Retinal pigment epithelial cell (primary cell): ENCODE results near the gene MDFIC.

Experiments
- DNase-seq: peaks from one replicate; pipeline ENCODE4 v3.0.0-alpha.2; 2010; ENCODE audit warnings: low read depth
- H3K4me3 ChIP-seq: 2 replicates; pipeline ENCODE4 v1.5.1; 2011; ENCODE audit warnings: mild to moderate bottlenecking, low read length, control low read depth, moderate library complexity
- TF ChIP-seq, protein P1 (sequence below): conservative IDR thresholded peaks from 2 replicates; pipeline ENCODE4 v1.5.1; 2011; ENCODE audit warnings: low read depth, low read length, control low read depth, inconsistent platforms

The MDFIC gene

GRCh38 chr7:114938785-114939184 lies 16.9 kb downstream of the MDFIC start:
- TF ChIP-seq, protein P1, sequence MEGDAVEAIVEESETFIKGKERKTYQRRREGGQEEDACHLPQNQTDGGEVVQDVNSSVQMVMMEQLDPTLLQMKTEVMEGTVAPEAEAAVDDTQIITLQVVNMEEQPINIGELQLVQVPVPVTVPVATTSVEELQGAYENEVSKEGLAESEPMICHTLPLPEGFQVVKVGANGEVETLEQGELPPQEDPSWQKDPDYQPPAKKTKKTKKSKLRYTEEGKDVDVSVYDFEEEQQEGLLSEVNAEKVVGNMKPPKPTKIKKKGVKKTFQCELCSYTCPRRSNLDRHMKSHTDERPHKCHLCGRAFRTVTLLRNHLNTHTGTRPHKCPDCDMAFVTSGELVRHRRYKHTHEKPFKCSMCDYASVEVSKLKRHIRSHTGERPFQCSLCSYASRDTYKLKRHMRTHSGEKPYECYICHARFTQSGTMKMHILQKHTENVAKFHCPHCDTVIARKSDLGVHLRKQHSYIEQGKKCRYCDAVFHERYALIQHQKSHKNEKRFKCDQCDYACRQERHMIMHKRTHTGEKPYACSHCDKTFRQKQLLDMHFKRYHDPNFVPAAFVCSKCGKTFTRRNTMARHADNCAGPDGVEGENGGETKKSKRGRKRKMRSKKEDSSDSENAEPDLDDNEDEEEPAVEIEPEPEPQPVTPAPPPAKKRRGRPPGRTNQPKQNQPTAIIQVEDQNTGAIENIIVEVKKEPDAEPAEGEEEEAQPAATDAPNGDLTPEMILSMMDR = no peak
- no peak for DNase-seq
- H3K4me3 ChIP-seq = no peak overlapping the region

DNA sequence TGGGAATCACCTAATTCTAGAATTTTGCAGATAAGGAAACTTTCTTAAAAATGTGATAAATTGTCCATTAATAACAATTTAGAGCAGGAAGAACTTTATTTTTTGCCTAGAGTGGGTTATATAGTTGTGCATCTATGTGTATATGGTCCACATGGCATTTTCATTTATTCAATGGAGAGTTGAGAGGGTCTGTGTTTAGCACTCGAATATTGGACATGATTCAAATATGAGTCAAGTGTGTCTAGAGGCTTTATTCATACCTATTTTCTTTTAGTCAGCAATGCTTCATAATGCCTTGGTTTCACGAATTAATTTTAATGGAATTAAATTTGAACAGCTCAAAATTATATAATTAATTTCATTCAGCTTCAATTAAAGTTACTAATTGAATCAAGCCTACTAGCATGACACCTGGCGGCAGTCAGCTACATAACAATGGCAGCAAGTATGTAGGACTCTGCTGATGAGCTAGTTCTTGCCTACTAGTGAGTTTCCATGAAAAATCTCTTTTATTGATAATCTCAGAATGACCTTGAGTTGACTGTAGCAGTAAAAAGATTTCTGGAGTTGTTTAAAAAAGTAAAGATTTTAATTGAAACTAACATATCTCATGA lies 17.7 kb downstream of the MDFIC start:
- TF ChIP-seq, protein P1 = peak; percentile 37
- no peak overlapping the region for H3K4me3 ChIP-seq
- no peak for DNase-seq

- DNase-seq = no peak
- no peak overlapping the region for H3K4me3 ChIP-seq
- TF ChIP-seq, protein P1 = no peak
Observed at GRCh38 chr7:114940220-114940619, 18.3 kb downstream of the MDFIC start.

GRCh38 chr7:114941692-114942091 lies 19.8 kb downstream of the MDFIC start:
- TF ChIP-seq, protein P1 = no peak
- no peak overlapping the region for H3K4me3 ChIP-seq
- DNase-seq = no peak

- H3K4me3 ChIP-seq = no peak overlapping the region
- no peak for DNase-seq
- TF ChIP-seq, protein P1 = no peak
Observed at GRCh38 chr7:114942446-114943175, 20.7 kb downstream of the MDFIC start.

DNA sequence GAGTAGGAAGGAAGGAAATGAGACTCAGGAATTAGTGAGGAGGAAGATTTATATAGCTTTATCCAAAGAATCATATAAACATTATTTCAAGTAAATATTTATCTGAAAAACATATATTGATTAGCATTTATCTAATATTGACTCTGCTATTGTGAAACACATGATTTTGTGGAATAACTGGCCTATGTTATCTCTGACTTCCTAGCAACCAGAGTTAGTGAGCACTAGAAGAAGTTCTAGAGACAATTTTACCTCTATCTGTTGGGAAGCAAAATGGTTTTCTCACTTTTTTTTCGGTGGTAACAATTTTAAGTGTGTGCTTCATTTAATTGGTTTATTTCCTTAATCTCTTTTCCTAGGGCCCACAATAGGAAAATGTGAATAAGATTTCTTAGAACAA lies 21.6 kb downstream of the MDFIC start:
- TF ChIP-seq, protein P1 = no peak
- no peak overlapping the region for H3K4me3 ChIP-seq
- DNase-seq = no peak
